Fibroblast of peridontal ligament (primary cell): ENCODE results near the gene SLC45A1.
"Not testable (repeated sequence)": the region's sequence is repeated elsewhere in the genome, so short reads cannot be mapped to it uniquely, and the experiment has no call there.

Experiments used
- DNase-seq: peaks from one replicate; pipeline ENCODE4 v3.0.0-alpha.2; 2010; ENCODE audit errors: extremely low read depth

SLC45A1 gene

GRCh38 chr1:8367571-8368194, 49.8 kb downstream of the SLC45A1 start:
- DNase-seq = no peak

DNA sequence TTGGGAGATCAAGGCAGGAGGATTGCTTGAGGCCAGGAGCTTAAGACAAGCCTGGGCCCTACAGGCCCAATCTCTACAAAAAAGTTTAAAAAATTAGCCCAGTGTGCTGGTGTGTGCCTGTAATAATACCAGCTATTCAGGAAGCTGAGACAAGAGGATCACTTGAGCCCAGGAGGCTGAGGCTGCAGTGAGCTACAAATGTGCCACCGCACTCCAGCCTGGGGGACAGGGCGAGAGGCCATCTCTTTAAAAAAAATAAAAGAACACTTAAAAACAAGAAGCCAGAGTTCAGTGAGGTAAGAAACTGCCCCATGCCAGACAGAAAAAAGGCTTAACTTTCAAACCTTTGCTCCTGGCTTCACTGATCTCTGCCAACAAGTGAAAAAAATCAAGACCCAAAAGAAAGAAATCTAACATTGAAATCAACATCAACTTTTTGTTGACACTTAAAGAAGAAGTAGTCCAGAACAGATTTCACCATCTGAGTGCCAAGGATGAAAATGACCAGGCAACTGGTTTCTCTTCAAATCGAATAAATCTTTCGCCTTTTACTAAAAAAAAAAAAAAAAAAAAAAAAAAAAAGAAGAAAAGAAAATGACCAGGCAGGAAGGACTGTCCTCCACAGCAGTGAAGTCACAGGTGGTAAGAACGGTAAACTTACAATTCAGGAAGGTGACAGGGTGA, 51.2 kb downstream of the SLC45A1 start:
- no peak for DNase-seq

DNA sequence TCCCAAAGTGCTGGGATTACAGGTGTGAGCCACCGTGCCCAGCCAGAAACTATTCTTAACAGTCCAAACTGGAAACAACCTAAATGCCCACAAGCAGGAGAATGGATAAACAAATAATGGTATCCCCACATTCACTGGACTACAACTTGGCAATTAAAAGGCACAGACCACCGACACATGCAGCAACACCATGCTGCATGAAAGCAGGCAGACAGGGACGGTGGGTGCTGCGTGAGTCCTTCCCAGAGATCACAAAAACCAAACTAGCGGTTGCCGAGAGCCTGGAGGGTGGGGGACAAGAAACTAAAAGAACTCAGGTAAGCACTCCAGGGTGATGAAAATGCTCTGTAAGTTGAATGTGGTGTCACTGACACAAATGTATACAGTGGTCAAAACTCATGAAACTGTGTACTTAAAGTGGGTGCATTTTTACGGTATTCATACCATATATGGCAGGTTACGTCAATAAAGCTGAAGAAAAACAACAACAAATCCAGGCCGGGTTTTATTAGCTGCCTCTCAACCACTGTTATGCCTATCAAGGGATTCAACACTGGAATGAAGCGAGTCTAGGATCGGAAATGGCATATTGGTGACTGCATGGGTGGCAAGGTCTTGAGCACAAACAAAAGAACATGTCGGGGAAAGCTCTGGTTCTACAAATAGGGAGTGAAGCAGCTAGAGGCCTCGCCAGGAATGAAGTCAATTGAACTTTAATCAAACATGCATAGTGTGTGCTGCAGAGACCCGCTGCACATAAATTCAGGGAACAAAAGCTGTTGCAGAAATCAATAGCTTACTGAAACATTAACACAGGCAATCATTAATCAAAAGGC, 52.4 kb downstream of the SLC45A1 start:
- DNase-seq = no peak

DNA sequence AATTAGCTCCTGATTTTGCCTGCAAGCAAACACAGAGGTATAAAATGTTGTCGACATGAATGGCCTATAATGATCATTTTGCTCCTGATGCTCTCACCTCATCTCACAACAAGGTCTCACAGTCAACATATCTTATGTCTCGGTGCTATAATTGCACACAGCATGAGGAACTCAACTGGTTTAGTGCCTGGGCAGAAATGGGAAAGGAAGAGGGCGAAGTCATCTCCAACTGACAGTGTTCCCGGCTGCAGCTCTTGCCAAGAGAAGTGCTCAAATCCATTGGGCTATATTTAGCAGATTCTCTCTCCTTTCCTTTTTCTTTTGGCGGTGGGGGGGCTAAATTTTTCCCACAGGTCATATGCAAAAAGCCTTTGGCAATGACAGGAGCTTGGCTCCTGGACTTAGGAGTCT, 53.0 kb downstream of the SLC45A1 start:
- peak; percentile 37 for DNase-seq

- DNase-seq = no peak
Observed at GRCh38 chr1:8371372-8371991, 53.6 kb downstream of the SLC45A1 start.

DNA sequence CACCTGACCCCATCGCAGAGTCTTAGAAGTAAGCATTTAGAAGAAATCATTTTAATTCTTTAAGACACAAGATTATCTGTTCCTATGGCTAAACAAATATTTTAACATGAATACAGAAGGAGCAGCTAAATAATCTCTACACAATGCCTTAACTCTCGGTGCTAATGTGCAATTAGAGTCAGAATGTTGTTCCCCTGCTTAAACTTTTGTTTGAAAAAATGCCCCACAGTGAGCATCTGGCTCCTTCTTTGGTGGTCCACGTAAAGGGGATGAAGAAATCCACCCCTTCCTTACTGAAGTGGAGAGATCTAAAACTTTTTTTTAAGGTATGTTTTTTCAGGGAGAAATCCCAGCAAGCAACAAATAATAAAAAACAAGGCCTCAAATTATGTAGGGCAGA, 55.2 kb downstream of the SLC45A1 start:
- no peak for DNase-seq

DNA sequence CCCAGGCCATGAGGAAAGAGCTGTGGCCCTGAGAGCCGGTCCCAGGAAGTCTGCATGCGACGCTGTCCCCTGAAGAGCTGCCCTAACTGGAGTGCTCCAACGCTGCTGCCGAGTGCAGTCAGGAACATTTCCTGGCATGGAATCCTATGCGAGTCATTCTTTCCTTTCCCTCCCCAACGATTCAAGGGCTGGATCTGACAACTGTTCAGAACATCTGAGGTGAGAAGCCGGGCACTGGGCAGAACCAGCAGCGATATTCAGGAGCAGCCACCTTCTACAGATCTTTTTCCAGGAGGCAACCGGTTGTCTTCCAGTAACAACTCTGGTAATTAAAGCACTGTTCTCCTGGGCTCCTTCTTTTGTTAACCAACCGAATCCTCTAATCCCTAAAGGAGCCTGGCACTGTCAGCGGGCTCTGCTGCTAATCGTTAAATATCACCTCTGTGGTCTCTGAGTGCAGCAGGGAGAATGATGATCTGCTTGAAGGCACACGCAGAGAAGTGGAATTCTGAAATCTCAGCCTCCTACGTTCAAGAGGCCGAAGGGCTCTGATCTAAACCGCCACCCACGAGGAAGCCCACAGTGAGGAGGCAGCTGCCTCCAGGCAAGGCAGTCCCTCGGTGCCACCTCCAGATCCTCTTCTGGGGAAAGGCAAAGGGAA, 55.8 kb downstream of the SLC45A1 start:
- peak; percentile 83 for DNase-seq

GRCh38 chr1:8374356-8374755, 56.4 kb downstream of the SLC45A1 start:
- DNase-seq = peak; percentile 42

DNA sequence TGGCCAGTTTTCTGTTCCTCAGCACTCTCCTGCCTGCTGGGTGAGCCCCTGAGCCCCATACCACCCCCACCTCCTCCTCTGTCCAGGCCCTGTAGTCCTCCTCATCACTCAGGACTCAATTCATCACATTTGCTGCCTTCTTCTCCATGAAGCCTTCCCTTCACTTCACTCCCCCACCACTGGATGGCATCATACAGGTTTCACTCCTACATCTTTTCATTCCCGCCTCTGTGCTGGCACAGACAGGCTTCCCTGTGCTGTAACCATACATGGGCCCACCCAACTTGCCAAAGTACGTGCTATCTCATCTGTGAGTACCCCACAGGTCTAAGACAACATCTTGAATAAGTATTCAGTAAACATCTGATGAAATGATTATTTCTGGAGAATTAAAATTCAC, 56.9 kb downstream of the SLC45A1 start:
- DNase-seq = no peak

- no peak for DNase-seq
Observed at GRCh38 chr1:8376358-8376840, 58.5 kb downstream of the SLC45A1 start.

DNA sequence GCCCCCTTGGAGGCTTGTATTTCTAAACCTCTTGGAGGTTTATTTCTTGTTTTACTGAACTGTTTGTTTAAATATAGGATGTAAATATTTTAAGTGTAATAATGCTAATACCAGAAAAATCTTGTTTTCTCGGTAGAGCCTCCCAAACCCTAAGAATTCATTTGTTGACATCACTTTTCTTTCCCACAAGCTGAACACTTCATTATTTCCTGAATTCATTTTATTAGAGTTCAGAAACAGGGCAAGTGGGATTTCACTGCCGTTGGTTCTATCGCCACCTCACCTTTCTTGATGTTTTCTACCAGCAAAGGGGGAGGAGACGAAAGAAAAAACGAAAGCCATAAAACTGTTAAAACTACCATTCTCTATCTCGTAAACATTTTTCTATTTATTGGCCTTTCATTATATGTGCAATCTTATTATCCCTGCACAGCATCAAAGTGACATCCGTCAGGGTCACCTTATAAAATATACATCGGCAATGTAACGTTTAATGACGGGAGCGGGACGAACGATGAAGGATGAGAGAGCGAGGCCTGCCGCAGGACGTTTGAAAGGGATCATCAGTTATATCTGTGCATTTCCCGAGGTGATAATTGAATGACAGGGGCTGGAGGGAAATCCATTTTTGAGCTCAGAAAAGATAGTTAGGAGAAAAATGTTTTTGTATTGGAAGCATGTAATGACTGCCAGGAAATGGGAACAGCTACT, 59.5 kb downstream of the SLC45A1 start:
- no peak for DNase-seq

DNA sequence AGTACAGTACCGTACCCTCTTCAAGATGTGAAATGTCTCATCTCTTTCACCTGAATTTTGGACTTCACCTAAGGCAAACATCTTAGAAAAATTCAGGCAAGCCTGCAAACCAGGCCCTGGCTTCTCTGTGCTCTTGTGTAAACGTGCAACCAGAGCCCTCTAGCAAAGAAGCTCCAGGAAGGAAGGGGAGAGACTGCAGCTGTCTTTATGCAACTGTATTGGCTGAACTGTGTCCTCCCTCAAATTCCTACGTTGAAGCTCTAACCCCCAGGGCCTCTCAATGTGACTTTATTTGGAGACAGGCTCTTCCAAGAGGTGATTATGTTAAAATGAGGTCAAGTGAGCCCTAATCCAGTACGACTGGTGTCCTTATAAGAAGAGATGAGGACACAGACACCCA, 60.3 kb downstream of the SLC45A1 start:
- peak; percentile 44 for DNase-seq

DNA sequence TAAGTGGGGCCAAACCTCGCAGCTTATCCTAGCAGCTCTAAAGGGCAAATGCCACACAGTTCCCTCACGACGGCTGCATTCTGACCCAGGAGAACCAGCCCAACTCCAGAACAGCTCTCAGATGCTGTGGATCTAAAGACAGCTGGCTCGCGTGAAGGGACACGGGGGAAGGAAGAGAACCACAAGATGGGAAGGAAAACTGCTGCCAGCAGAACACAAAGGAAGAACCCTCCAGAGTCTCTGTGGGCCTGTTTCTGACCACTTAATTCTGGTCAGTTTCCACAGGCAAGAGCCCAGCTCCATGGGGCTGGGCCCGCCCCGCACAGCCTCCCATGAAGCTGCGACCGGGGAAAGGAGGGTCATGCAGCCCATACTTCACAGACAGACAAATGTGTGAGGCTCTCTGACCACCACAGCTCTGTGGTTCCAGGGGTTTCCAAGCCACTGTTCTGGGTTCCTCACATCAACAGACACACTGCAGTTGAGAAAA, 61.1 kb downstream of the SLC45A1 start:
- no peak for DNase-seq

DNA sequence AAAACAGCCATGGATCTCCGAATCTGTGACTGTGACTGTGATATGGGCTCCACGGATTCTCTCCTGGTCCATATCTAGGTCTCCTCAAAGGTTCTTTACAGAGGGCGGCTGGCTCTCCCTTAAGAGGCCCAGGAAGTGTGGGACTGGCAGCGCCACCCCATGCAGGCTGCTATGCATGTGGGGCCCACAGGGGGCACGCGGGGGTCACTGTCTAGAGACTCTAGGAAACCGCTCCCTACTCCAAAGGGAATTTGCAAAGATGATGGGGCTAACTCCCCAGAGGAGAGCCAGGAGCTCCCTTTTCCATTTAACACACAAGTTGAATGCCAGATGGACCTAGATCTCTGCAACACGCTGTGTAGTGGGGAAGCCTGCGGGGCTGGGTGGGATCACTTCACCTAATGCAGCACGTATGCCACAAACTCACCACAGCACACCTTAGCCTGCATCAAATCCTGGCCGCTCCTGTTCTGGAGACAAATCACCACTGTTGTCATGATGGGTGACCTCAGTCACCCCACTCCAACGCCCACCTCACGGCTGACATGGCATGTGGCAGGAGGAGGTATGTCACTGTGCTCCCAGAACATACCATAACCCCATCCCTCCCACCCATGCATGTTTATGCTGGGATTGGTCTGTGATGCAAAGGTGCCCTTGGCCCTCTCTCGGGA, 61.7 kb downstream of the SLC45A1 start:
- no peak for DNase-seq

- DNase-seq = not testable (repeated sequence)
Observed at GRCh38 chr1:8380310-8380709, 62.4 kb downstream of the SLC45A1 start.

GRCh38 chr1:8381618-8382017, 63.7 kb downstream of the SLC45A1 start:
- DNase-seq = no peak

DNA sequence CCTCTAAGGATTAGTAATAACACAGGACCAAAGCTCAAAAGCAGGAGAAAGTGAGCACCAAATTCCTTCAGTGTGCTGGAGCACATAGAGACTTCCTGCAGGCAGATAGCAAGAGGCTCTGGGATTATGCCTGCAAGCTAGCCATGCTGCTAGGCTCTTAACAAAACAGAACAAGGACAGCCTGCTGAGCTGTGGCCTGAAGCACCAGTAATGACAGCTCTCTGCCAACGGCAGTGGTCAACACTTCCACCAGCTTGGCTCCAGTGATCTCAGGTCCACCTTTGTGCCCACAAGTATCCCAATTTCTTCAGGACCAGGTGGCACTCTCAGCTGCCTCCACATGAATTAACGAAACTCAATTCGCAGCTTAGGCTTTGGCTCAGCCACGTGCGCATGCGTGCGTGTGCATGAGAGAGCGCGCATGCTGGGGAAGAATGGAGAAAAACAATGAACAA, 64.2 kb downstream of the SLC45A1 start:
- no peak for DNase-seq

GRCh38 chr1:8382608-8383505, 64.9 kb downstream of the SLC45A1 start:
- no peak for DNase-seq

- DNase-seq = no peak
Observed at GRCh38 chr1:8384088-8384487, 66.2 kb downstream of the SLC45A1 start.
